ENCODE results near the gene SSR4. TPM values are rescaled to one million over a fixed set of nuclear protein-coding genes. Genes with fewer than 3 reads are reported as not detected.

The SSR4 gene
- total RNA-seq, 3 donors from 2014 or later (not counting 1 experiment from before 2014, with no cell fraction given): 160 to 280 (median 189) TPM

DNA sequence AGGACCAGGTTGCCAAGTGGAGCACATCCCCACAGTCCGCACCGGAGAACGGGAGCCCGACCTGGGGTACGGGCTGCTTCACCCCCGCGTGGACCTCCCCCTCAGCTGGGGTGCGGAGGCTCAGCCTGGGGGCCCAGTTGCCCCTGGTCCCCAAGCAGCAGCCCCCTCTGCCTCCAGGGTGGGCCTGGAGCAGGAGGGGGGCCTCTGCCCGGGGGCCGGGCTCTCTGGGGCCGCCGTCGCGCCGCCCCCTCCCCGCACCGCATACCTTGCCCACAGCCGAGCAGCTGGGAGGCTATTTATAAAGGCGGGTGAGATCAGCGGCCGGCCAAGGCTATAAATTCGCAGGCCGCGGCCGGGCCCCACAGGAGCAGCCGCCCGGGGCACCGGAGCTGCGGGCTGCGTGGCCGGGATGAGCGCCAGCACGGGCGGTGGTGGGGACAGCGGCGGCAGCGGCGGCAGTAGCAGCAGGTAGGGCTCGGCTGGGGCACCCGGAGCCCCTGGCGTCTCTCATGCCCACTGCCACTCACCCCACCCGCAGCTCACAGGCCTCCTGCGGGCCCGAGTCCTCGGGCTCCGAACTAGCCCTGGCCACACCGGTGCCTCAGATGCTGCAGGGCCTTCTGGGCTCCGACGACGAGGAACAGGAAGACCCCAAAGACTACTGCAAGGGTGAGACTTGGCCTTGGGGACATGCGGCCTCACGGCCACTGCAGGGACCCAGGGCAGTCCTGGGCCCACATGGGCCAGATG lies 13.6 kb upstream of the SSR4 start, which contains the start of gene SRPK3:
Gene SRPK3, plus strand, starts transcription at position 364 of the 750 bp plus-strand sequence. Its CDS starts 46 bp downstream, at position 410.
- Histone ChIP-seq H3K27me3 (ENCODE audit: control insufficient read depth, insufficient read depth, low read length) (peaks cover 2% of the 10 kb centered on the region), H3K4me3 (ENCODE audit: low read length) (no peak within 1 kb of the TSS), H3K36me3 (ENCODE audit: control insufficient read depth, insufficient read depth, low read length) (peaks cover 2% of the 10 kb centered on the region), H3K27ac (ENCODE audit: low read length) (no peak within 1 kb of the TSS), H3K4me1 (ENCODE audit: control insufficient read depth, insufficient read depth, low read length) (peaks cover 12% of the 10 kb centered on the region), H3K9me3 (ENCODE audit: control insufficient read depth, insufficient read depth, low read length) (no peaks in the 10 kb centered on the region)
- no peaks in the 10 kb centered on the region for H3K36me3 Mint-ChIP-seq
- no peak within 1 kb of the TSS for H3K4me3 Mint-ChIP-seq
- ATAC-seq (peak in 1 of 3 donors; percentile 32), DNase-seq (no peak)
- H3K9me3 Mint-ChIP-seq: no peaks in the 10 kb centered on the region
- 38% methylated on average over 47 of the region's 52 CpGs for WGBS (ENCODE audit: insufficient coverage)
- peaks cover 0 to 9% of the 10 kb centered on the region in 2 donors for H3K4me1 Mint-ChIP-seq
- H3K27ac Mint-ChIP-seq: no peak within 1 kb of the TSS
- TF ChIP-seq, protein P1, sequence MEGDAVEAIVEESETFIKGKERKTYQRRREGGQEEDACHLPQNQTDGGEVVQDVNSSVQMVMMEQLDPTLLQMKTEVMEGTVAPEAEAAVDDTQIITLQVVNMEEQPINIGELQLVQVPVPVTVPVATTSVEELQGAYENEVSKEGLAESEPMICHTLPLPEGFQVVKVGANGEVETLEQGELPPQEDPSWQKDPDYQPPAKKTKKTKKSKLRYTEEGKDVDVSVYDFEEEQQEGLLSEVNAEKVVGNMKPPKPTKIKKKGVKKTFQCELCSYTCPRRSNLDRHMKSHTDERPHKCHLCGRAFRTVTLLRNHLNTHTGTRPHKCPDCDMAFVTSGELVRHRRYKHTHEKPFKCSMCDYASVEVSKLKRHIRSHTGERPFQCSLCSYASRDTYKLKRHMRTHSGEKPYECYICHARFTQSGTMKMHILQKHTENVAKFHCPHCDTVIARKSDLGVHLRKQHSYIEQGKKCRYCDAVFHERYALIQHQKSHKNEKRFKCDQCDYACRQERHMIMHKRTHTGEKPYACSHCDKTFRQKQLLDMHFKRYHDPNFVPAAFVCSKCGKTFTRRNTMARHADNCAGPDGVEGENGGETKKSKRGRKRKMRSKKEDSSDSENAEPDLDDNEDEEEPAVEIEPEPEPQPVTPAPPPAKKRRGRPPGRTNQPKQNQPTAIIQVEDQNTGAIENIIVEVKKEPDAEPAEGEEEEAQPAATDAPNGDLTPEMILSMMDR (IDR thresholded peaks at IDR 0.05): no peak
- intact Hi-C loops (cut with micrococcal nuclease): no loop called here
- H3K27me3 Mint-ChIP-seq (ENCODE audit: low read depth in 2 of 2): peaks cover 9% of the 10 kb centered on the region in 2 donors

- Mint-ChIP-seq H3K4me1 (peaks cover 0 to 9% of the 10 kb centered on the region in 2 donors), H3K4me3 (no peak overlapping the region), H3K9me3 (no peaks in the 10 kb centered on the region), H3K27ac (no peak overlapping the region), H3K27me3 (ENCODE audit: low read depth in 2 of 2) (peaks cover 9% of the 10 kb centered on the region in 2 donors), H3K36me3 (no peaks in the 10 kb centered on the region)
- Histone ChIP-seq H3K27me3 (ENCODE audit: control insufficient read depth, insufficient read depth, low read length) (peaks cover 2% of the 10 kb centered on the region), H3K9me3 (ENCODE audit: control insufficient read depth, insufficient read depth, low read length) (no peaks in the 10 kb centered on the region), H3K4me1 (ENCODE audit: control insufficient read depth, insufficient read depth, low read length) (peaks cover 12% of the 10 kb centered on the region), H3K4me3 (ENCODE audit: low read length) (no peak overlapping the region), H3K36me3 (ENCODE audit: control insufficient read depth, insufficient read depth, low read length) (peaks cover 6% of the 10 kb centered on the region), H3K27ac (ENCODE audit: low read length) (no peak overlapping the region)
- no peak for ATAC-seq
- intact Hi-C loops (cut with micrococcal nuclease): no loop called here
- 83% methylated on average over 24 of the region's 24 CpGs for WGBS (ENCODE audit: insufficient coverage)
- DNase-seq: no peak
- TF ChIP-seq, protein P1 (IDR thresholded peaks at IDR 0.05): no peak
These were observed 12.9 kb upstream of the SSR4 start for GRCh38 chrX:153781428-153782047.

DNA sequence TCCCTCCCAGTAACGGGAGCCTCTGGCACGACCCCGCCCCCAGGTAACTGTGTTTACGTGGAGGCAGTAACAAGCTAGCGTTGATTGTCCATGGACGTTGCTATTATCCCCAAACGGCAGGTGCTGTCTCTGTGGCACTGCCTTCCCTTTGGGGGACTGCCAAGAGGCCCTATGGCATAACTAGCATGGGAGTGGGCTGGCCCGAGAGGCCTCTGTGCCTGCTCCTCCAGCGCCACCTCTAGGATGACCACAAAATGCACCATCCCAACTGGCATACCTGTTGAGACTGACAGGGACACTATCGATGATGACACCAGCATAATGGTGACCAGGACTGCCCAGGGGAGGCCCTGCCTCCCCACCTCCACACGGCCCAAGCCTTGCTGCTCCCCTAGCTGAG lies 12.2 kb upstream of the SSR4 start:
- H3K27me3 Mint-ChIP-seq (ENCODE audit: low read depth in 2 of 2): peaks cover 9% of the 10 kb centered on the region in 2 donors
- ATAC-seq (no peak), DNase-seq (no peak)
- no peaks in the 10 kb centered on the region for H3K9me3 Mint-ChIP-seq
- intact Hi-C loops (cut with micrococcal nuclease): no loop called here
- no peak overlapping the region for H3K4me3 Mint-ChIP-seq
- H3K4me1 Mint-ChIP-seq: peaks cover 0 to 9% of the 10 kb centered on the region in 2 donors
- Histone ChIP-seq H3K9me3 (ENCODE audit: control insufficient read depth, insufficient read depth, low read length) (no peaks in the 10 kb centered on the region), H3K4me3 (ENCODE audit: low read length) (no peak overlapping the region), H3K27me3 (ENCODE audit: control insufficient read depth, insufficient read depth, low read length) (peaks cover 2% of the 10 kb centered on the region), H3K27ac (ENCODE audit: low read length) (no peak overlapping the region), H3K36me3 (ENCODE audit: control insufficient read depth, insufficient read depth, low read length) (peaks cover 8% of the 10 kb centered on the region), H3K4me1 (ENCODE audit: control insufficient read depth, insufficient read depth, low read length) (peaks cover 12% of the 10 kb centered on the region)
- TF ChIP-seq, protein P1 (IDR thresholded peaks at IDR 0.05): no peak
- no peaks in the 10 kb centered on the region for H3K36me3 Mint-ChIP-seq
- H3K27ac Mint-ChIP-seq: no peak overlapping the region
- 84% methylated on average over 11 of the region's 11 CpGs for WGBS (ENCODE audit: insufficient coverage)
